ENCODE data around the gene FMN2. TPM values are rescaled to one million over a fixed set of nuclear protein-coding genes. Genes with fewer than 3 reads are reported as not detected.

FMN2 gene
- total and polyA plus RNA-seq, 9 donors: 0.60 to 10.1 (median 2.5) TPM

DNA sequence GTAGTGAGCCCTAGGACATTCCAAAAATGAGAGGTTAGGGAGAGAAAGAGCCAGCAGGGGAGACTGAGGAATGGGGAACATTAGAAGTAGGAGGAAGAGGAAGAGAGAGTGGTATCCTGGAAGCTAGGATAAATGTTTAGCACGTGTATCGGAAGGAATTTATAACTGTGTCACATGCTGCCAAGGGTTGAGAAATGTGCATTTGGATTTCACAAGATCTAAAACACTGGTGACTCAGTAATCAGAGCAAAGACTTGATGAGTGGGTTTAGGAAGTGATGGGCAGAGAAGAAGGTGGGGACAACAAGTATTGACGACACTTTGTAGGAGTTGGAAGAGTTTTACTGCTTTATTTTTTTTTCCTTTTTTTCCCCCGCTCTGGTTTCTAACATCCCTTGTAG is 193.9 kb downstream of the FMN2 start:
- no peak for DNase-seq
- Histone ChIP-seq H3K27ac (no peak overlapping the region), H3K36me3 (no peaks in the 10 kb centered on the region), H3K27me3 (no peaks in the 10 kb centered on the region), H3K4me1 (ENCODE audit: insufficient read depth) (no peaks in the 10 kb centered on the region), H3K9me3 (no peaks in the 10 kb centered on the region), H3K4me3 (no peak overlapping the region)
- 88 to 92% (median 92%) methylated on average over 4 of the region's 4 CpGs for WGBS, 3 donors
- intact Hi-C loops (cut with DNase I): no loop called here
- TF ChIP-seq, protein P1, sequence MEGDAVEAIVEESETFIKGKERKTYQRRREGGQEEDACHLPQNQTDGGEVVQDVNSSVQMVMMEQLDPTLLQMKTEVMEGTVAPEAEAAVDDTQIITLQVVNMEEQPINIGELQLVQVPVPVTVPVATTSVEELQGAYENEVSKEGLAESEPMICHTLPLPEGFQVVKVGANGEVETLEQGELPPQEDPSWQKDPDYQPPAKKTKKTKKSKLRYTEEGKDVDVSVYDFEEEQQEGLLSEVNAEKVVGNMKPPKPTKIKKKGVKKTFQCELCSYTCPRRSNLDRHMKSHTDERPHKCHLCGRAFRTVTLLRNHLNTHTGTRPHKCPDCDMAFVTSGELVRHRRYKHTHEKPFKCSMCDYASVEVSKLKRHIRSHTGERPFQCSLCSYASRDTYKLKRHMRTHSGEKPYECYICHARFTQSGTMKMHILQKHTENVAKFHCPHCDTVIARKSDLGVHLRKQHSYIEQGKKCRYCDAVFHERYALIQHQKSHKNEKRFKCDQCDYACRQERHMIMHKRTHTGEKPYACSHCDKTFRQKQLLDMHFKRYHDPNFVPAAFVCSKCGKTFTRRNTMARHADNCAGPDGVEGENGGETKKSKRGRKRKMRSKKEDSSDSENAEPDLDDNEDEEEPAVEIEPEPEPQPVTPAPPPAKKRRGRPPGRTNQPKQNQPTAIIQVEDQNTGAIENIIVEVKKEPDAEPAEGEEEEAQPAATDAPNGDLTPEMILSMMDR (IDR thresholded peaks at IDR 0.05): no peak
- TF ChIP-seq EP300 (IDR thresholded peaks at IDR 0.05) (no peak), POLR2A (IDR thresholded peaks at IDR 0.05) (no peak)

DNA sequence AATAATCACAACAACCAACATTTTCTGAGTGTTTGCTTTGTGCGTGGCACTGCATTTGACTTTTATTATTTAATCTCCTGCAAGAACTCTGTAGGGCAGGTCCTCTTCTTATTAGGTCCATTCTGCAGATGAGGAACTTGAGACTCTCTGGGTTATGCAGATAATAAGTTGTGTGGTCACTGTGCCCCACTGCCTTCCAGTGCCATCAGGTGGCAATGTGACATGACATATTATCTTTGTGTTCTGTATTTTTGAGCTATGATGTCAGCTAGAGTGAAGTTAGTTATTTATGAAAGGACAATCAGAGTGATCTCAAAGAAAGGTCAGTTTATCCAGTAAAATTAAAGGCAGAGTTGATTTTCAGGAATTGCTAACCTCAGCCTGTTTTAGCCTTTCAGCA is 196.0 kb downstream of the FMN2 start:
- H3K27ac ChIP-seq: no peak overlapping the region
- H3K27me3 ChIP-seq: no peaks in the 10 kb centered on the region
- no peaks in the 10 kb centered on the region for H3K9me3 ChIP-seq
- H3K4me3 ChIP-seq: no peak overlapping the region
- 95 to 96% (median 95%) methylated on average over 1 of the region's 1 CpG for WGBS, 3 donors
- no peak for DNase-seq
- intact Hi-C loops (cut with DNase I): no loop called here
- no peaks in the 10 kb centered on the region for H3K4me1 ChIP-seq (ENCODE audit: insufficient read depth)
- TF ChIP-seq POLR2A (IDR thresholded peaks at IDR 0.05) (no peak), EP300 (IDR thresholded peaks at IDR 0.05) (no peak)
- TF ChIP-seq, protein P1 (IDR thresholded peaks at IDR 0.05): no peak
- H3K36me3 ChIP-seq: no peaks in the 10 kb centered on the region

DNA sequence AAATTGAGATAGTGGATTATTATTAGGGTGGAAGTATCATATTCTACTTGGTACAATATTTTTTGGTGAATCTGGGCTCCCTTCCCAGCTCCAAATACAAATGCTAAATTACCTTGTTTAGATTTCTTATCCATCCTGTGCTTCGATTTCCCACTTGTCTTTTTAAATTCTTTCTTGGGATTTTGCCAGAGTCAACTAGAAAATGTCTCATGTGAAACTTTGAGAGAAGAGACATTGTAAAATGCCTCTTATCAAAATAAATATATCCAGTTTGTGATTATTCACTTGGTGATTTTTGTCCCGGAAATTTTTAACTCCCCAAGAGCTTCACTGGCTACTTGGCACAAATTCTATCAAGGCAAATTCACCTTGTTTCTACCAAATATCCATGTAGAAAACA is 202.0 kb downstream of the FMN2 start:
- 35 to 46% (median 36%) methylated on average over 2 of the region's 2 CpGs for WGBS, 3 donors
- no peak overlapping the region for H3K4me3 ChIP-seq
- no peaks in the 10 kb centered on the region for H3K4me1 ChIP-seq (ENCODE audit: insufficient read depth)
- TF ChIP-seq, protein P1 (IDR thresholded peaks at IDR 0.05): no peak
- TF ChIP-seq POLR2A (IDR thresholded peaks at IDR 0.05) (no peak), EP300 (IDR thresholded peaks at IDR 0.05) (no peak)
- intact Hi-C loops (cut with DNase I): no loop called here
- H3K27ac ChIP-seq: no peak overlapping the region
- no peaks in the 10 kb centered on the region for H3K27me3 ChIP-seq
- H3K9me3 ChIP-seq: no peaks in the 10 kb centered on the region
- H3K36me3 ChIP-seq: no peaks in the 10 kb centered on the region
- no peak for DNase-seq

DNA sequence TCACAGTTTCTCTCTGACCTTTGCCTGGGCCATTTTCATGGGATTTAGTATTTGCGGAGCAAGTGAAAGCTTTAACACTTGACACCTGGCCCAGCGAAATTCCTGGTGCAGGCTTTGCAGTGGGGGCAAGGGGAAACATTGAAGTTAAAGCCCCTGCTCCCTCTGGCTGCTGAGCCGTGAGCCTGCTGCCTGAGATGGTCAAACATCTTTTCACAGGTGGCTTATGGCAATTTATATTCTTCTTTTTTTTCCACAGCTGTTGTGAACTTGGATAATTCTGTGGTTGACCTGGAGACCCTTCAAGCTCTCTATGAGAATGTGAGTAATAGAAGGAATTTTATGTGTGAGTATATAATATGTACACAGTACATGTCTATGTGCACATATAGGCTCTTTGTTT is 202.9 kb downstream of the FMN2 start:
- H3K27me3 ChIP-seq: no peaks in the 10 kb centered on the region
- intact Hi-C loops (cut with DNase I): no loop called here

More for the DNA sequence above, 202.9 kb downstream of the FMN2 start:
- H3K27ac ChIP-seq: no peak overlapping the region
- H3K36me3 ChIP-seq: no peaks in the 10 kb centered on the region
- no peaks in the 10 kb centered on the region for H3K9me3 ChIP-seq
- TF ChIP-seq EP300 (IDR thresholded peaks at IDR 0.05) (no peak), POLR2A (IDR thresholded peaks at IDR 0.05) (no peak)
- TF ChIP-seq, protein P1 (IDR thresholded peaks at IDR 0.05): no peak
- 35 to 39% (median 36%) methylated on average over 3 of the region's 3 CpGs for WGBS, 3 donors
- no peak overlapping the region for H3K4me3 ChIP-seq
- H3K4me1 ChIP-seq (ENCODE audit: insufficient read depth): no peaks in the 10 kb centered on the region
- DNase-seq: no peak
